ENCODE measurements around the gene MTR.

DNA sequence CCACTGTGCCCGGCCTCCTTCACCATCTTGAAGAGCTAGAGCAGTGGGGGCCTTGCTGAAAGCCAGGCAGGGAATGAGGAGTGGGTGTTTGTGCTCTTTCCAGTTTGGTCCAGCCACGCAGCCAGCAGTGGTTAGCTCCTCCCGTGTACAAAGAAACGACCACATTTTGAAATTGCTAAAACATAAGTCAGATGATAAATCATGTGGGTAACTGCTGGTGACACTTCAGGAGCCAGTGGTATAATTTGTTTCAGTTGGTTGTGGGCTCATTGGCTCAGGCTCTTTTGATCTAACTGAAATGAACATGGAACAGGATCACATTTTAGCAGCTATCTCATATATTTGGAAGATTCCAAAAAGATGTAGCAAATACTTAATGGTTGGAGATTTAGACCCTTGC is 87.6 kb downstream of the MTR start:
- no peak for TF ChIP-seq FOSB (CRISPR knock-in tag; IDR thresholded peaks at IDR 0.05)
- TF ChIP-seq, protein P1, sequence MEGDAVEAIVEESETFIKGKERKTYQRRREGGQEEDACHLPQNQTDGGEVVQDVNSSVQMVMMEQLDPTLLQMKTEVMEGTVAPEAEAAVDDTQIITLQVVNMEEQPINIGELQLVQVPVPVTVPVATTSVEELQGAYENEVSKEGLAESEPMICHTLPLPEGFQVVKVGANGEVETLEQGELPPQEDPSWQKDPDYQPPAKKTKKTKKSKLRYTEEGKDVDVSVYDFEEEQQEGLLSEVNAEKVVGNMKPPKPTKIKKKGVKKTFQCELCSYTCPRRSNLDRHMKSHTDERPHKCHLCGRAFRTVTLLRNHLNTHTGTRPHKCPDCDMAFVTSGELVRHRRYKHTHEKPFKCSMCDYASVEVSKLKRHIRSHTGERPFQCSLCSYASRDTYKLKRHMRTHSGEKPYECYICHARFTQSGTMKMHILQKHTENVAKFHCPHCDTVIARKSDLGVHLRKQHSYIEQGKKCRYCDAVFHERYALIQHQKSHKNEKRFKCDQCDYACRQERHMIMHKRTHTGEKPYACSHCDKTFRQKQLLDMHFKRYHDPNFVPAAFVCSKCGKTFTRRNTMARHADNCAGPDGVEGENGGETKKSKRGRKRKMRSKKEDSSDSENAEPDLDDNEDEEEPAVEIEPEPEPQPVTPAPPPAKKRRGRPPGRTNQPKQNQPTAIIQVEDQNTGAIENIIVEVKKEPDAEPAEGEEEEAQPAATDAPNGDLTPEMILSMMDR (IDR thresholded peaks at IDR 0.05): no peak
- TF ChIP-seq HDAC2 (IDR thresholded peaks at IDR 0.05): no peak
- TF ChIP-seq POLR2AphosphoS2 (conservative IDR thresholded peaks at IDR 0.05; ENCODE audit: low read length): no peak
